ENCODE data around the gene ACP6.

DNA sequence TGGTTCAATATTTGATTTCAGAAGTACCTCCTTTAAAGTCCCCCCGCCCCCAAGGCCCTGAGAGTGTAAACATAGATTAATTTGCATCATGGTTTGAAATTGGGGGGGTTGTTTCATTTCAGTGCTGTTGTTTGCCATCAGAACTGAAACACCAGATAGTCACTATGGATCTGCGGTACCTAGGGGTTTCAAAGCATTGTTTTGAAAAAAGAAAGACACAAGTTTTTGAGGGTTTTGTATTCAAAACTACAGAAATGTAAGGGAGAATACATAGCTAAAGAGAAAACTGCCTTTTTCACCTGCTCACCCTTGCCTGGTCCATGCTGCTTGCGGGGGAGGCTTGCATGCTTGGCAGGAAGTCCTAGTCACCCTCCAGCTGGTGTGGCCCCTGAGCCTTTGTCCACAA lies 59.3 kb downstream of the ACP6 start:
- TF ChIP-seq, protein P1, sequence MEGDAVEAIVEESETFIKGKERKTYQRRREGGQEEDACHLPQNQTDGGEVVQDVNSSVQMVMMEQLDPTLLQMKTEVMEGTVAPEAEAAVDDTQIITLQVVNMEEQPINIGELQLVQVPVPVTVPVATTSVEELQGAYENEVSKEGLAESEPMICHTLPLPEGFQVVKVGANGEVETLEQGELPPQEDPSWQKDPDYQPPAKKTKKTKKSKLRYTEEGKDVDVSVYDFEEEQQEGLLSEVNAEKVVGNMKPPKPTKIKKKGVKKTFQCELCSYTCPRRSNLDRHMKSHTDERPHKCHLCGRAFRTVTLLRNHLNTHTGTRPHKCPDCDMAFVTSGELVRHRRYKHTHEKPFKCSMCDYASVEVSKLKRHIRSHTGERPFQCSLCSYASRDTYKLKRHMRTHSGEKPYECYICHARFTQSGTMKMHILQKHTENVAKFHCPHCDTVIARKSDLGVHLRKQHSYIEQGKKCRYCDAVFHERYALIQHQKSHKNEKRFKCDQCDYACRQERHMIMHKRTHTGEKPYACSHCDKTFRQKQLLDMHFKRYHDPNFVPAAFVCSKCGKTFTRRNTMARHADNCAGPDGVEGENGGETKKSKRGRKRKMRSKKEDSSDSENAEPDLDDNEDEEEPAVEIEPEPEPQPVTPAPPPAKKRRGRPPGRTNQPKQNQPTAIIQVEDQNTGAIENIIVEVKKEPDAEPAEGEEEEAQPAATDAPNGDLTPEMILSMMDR (conservative IDR thresholded peaks at IDR 0.05; ENCODE audit: low read length): no peak
- TF ChIP-seq EZH2phosphoT487 (IDR thresholded peaks at IDR 0.05; ENCODE audit: borderline replicate concordance, low read depth, low read length): no peak
